Activated CD8-positive, alpha-beta memory T cell treated with anti-CD3 and anti-CD28 coated beads, Interleukin-2, amount 10 ng/mL, durations not matched to agents 7 days and 5 days (primary cell): ENCODE data around the gene ARMC9. TPM values are rescaled to one million over a fixed set of nuclear protein-coding genes. Genes with fewer than 3 reads are reported as not detected.

Source experiments
- ATAC-seq: fragments of 150-1000 bp; cut with Tn5 transposase; one replicate; pipeline ENCODE4 v1.10.0; 2021; ENCODE audit warnings: moderate library complexity
- CTCF ChIA-PET: fragments of 350-600 bp; sonication (Branson Sonifier 250); formaldehyde crosslinking; loops from one replicate; lab custom pipeline; 2021; ENCODE audit warnings: antibody characterized with exemption; lab: Charles Lee
- DNase-seq: peaks from one replicate; pipeline ENCODE4 v3.0.0-alpha.2; 2020
- H3K27ac Mint-ChIP-seq: one replicate; pipeline ENCODE4 v1.8.0; 2021; ENCODE audit warnings: mild to moderate bottlenecking, mixed read lengths
- H3K27me3 Mint-ChIP-seq: one replicate; pipeline ENCODE4 v1.8.0; 2021; ENCODE audit warnings: mixed read lengths
- H3K36me3 Mint-ChIP-seq: one replicate; pipeline ENCODE4 v1.8.0; 2021; ENCODE audit warnings: mild to moderate bottlenecking, mixed read lengths
- H3K4me1 Mint-ChIP-seq: one replicate; pipeline ENCODE4 v1.8.0; 2021; ENCODE audit warnings: mixed read lengths
- H3K4me3 Mint-ChIP-seq: one replicate; pipeline ENCODE4 v1.8.0; 2021; ENCODE audit warnings: mild to moderate bottlenecking, moderate library complexity, mixed read lengths
- H3K9me3 Mint-ChIP-seq: one replicate; pipeline ENCODE4 v1.8.0; 2022; ENCODE audit warnings: low read depth, mixed read lengths
- total RNA-seq, 2 experiments: library from RNA; stranded (reverse); gene quantifications; one replicate each; pipeline ENCODE4 v1.2.3, GENCODE V29; 2021

The ARMC9 gene
- total RNA-seq, 2 experiments from 2014 or later = 0.88 to 3.2 TPM

DNA sequence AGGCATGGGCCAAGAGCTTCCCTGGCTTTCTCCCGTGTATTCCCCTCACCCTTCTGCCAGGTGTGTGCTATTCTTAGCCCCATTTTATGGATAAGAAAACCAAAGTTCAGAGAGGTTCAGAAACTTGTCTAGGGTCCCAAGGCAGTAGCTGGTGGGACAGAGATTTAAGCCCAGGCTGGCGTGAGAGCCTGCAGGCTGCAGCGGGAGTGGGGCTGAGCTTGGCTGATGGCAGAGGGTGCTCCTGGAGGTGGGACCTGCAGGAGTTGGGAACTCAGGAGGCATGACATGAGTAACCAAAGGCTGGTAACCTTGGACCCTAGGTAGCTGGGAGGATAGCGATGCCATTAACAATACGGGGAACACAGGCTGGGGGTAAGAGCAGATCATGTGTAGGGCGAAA is 109.8 kb downstream of the ARMC9 start:
- Mint-ChIP-seq H3K27me3 (peaks cover 4% of the 10 kb centered on the region), H3K36me3 (no peaks in the 10 kb centered on the region), H3K4me3 (no peak overlapping the region), H3K4me1 (no peaks in the 10 kb centered on the region), H3K9me3 (no peaks in the 10 kb centered on the region), H3K27ac (no peak overlapping the region)
- no peak for ATAC-seq
- peak; percentile 22 for DNase-seq
- CTCF ChIA-PET = no interaction called here

DNA sequence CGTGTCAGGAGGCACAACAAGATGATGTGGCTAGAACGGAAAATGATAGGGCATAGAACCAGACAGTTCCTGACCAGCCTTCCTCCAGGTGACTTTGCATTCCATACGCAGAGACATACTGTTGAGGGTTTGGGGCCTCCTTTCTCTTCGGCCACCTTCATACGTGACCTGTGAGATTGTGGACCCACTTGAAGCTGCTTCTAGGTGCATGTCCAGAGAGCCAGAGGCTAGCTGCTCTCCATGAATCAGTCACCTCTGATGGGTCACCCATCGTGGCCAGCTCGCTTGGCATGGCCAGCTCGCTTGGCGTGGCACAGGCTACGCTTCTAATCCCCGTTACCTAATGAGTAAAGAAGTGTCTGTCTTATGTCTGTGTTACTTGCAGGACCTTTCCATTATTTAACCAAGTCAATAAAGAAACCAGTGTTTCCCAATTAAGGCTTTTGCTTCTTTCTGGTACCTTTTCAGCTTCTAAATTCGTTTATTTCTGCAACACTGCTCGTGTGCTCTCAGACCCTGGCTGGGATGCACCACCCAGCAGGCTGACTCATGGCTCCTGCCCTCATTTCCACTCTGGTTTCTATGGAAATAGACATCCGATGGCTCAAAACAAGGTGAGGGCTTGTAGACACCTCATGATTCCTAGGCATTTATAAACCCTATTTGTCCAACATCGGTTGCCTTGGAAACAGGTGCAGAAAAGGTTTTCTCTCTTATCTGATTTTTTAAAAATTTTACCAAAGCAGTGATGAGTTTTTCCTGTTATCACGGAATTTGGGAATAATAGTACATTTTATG is 110.4 kb downstream of the ARMC9 start:
- ATAC-seq (no peak), DNase-seq (peak; percentile 33)
- CTCF ChIA-PET = interaction anchor here (1.0 kb wide), 1 partner anchor 11 kb away, joined by 3 read pairs; no protein-coding TSS in a partner anchor
- Mint-ChIP-seq H3K36me3 (no peaks in the 10 kb centered on the region), H3K4me3 (no peak overlapping the region), H3K9me3 (no peaks in the 10 kb centered on the region), H3K4me1 (no peaks in the 10 kb centered on the region), H3K27ac (no peak overlapping the region), H3K27me3 (peaks cover 4% of the 10 kb centered on the region)

GRCh38 chr2:231312066-231312465 is 113.6 kb downstream of the ARMC9 start:
- H3K36me3 Mint-ChIP-seq = no peaks in the 10 kb centered on the region
- no peak overlapping the region for H3K4me3 Mint-ChIP-seq
- ATAC-seq = no peak

DNA sequence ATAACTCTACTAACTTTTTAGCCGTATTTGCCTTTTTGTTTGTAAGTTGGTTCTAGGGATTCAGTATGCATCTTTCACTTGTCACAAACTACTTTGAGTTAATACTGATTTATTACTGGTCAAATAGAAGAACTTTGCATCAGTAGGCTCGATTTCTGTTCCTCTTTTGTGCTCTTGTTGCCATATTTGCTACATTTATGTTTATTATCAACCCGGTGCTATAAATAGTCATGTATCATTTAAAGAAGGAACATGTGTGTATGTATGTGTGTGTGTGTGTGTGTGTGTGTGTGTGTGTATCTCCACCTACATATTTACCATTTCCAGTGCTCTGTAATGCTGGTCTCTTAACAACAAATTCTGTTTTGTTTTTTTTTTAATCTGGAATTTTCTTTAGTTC is 117.5 kb downstream of the ARMC9 start:
- Mint-ChIP-seq H3K9me3 (peaks cover 3% of the 10 kb centered on the region), H3K4me3 (no peak overlapping the region), H3K27ac (no peak overlapping the region), H3K27me3 (peaks cover 6% of the 10 kb centered on the region), H3K36me3 (peaks cover 3% of the 10 kb centered on the region), H3K4me1 (peaks cover 7% of the 10 kb centered on the region)
- no peak for ATAC-seq
- no peak for DNase-seq
- CTCF ChIA-PET = no interaction called here

More at GRCh38 chr2:231312066-231312465, 113.6 kb downstream of the ARMC9 start:
- Mint-ChIP-seq H3K27me3 (peaks cover 3% of the 10 kb centered on the region), H3K9me3 (no peaks in the 10 kb centered on the region), H3K27ac (no peak overlapping the region), H3K4me1 (no peaks in the 10 kb centered on the region)
- CTCF ChIA-PET = no interaction called here
- no peak for DNase-seq

DNA sequence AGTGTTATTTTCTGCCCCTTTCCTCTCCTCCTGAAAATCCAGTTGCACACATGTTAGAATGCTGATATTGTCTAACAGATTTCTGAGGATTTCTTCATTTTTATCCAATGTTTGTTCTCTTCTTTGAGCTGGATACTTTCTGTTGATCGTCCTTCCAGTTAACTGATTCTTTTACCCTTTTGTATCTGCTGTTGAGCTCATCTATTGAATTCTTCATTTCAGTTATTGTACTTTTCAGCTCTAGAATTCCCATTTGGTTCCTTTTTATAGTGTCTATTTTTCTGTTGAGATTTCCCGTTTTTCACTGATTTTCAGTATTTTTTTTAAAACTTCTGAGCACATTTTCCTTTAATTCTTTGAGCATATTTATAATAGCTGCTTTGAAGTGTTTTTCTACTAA is 119.1 kb downstream of the ARMC9 start:
- ATAC-seq (no peak), DNase-seq (no peak)
- Mint-ChIP-seq H3K36me3 (peaks cover 3% of the 10 kb centered on the region), H3K9me3 (peaks cover 3% of the 10 kb centered on the region), H3K27me3 (peaks cover 18% of the 10 kb centered on the region), H3K27ac (no peak overlapping the region), H3K4me1 (peaks cover 13% of the 10 kb centered on the region), H3K4me3 (no peak overlapping the region)
- CTCF ChIA-PET = no interaction called here

DNA sequence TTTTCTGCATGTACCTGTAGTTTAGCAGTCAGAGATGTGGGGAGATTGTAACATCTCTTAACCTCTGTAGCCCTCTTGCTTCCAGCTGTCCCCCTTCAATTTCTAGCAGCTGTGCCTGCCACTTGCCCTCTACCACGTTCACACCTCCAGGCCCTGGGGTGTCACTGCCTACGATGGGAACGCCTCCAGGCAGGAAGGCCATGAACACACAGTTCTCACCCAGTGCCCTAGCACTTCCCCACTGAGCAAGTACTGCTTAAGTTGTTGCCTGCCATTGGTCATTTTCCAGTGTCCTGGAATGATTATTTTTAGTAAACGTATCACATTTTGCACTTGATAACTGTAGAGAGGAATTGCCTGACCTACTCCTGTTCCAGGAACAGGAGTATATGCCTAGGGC is 120.0 kb downstream of the ARMC9 start:
- Mint-ChIP-seq H3K4me1 (peaks cover 13% of the 10 kb centered on the region), H3K9me3 (peaks cover 3% of the 10 kb centered on the region), H3K4me3 (no peak overlapping the region), H3K36me3 (peaks cover 3% of the 10 kb centered on the region), H3K27me3 (peaks cover 21% of the 10 kb centered on the region), H3K27ac (no peak overlapping the region)
- no peak for ATAC-seq
- CTCF ChIA-PET = no interaction called here
- no peak for DNase-seq

GRCh38 chr2:231318954-231319353 is 120.5 kb downstream of the ARMC9 start:
- H3K36me3 Mint-ChIP-seq = peaks cover 3% of the 10 kb centered on the region
- H3K4me1 Mint-ChIP-seq = peaks cover 13% of the 10 kb centered on the region
- DNase-seq (no peak), ATAC-seq (no peak)
- CTCF ChIA-PET = no interaction called here
- peaks cover 21% of the 10 kb centered on the region for H3K27me3 Mint-ChIP-seq
- H3K9me3 Mint-ChIP-seq = peaks cover 3% of the 10 kb centered on the region
- H3K4me3 Mint-ChIP-seq = no peak overlapping the region
- H3K27ac Mint-ChIP-seq = no peak overlapping the region

GRCh38 chr2:231319867-231320266 is 121.4 kb downstream of the ARMC9 start:
- ATAC-seq (no peak), DNase-seq (no peak)
- peaks cover 13% of the 10 kb centered on the region for H3K4me1 Mint-ChIP-seq
- peaks cover 18% of the 10 kb centered on the region for H3K27me3 Mint-ChIP-seq
- CTCF ChIA-PET = no interaction called here
- H3K4me3 Mint-ChIP-seq = no peak overlapping the region
- no peak overlapping the region for H3K27ac Mint-ChIP-seq
- H3K9me3 Mint-ChIP-seq = peaks cover 3% of the 10 kb centered on the region
- peaks cover 3% of the 10 kb centered on the region for H3K36me3 Mint-ChIP-seq

DNA sequence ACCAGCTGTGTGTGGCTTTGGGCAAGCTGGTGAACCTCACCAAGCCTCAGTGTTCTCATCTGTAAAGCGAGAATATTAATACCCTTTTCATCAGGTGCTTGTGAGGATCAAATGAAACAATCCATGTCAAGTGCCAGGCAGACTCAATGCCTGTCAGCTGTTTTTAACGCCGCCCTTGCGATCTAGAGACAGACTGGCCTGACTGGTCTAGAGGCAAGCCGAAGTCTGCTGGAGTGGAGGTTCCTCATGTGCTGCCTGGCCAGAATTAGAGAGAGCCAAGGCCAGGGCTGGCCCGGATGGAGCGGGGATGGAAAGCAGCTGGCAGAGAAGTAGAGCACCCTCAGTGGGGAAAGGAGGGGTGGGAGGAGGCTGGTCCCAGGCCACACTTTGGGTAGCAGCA is 122.6 kb downstream of the ARMC9 start:
- Mint-ChIP-seq H3K27ac (no peak overlapping the region), H3K27me3 (peaks cover 18% of the 10 kb centered on the region), H3K9me3 (peaks cover 3% of the 10 kb centered on the region), H3K36me3 (peaks cover 3% of the 10 kb centered on the region), H3K4me1 (peaks cover 13% of the 10 kb centered on the region), H3K4me3 (no peak overlapping the region)
- CTCF ChIA-PET = no interaction called here
- ATAC-seq (no peak), DNase-seq (no peak)

DNA sequence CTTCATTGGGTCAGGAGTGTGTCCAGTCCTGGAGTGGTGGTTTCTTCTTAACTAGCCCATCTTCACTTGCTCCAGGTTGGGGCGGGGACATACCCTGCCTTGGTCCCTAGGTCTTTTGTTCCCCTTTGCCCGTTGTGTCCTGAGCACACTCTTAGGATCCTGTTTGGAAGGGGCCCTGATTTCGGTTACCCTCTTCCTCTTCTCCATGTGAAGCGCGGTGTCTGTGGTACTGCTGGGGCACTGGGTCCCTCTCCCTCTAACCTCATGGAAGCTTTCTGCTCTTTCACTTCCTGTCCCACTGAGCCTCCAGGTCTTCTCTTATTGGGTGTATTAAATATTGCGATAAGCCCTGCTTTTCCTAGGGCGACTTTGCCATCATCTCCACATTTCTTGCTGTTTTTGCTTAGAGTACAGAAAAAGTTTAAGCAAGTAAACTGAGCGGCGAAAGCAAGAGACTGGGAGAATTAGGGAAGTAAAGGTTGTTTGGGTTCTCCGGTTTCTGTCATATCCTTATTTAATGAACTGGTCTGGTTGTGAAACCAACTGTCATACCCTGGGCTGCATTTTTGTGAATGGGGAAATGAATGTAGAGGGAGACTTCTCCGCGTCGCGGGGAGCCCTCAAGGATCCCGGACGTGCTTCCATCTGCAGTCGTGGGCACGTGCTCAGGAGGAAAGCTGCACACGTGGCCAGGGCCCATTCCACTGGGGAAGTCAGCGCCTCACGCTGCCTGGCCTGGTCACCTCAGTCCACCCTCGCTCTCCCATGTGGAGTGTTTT is 123.3 kb downstream of the ARMC9 start:
- DNase-seq (no peak), ATAC-seq (peak; percentile 16)
- Mint-ChIP-seq H3K27me3 (peaks cover 18% of the 10 kb centered on the region), H3K27ac (peak overlapping the region; percentile 25), H3K4me1 (peaks cover 13% of the 10 kb centered on the region), H3K9me3 (peaks cover 3% of the 10 kb centered on the region), H3K4me3 (no peak overlapping the region), H3K36me3 (peaks cover 3% of the 10 kb centered on the region)
- CTCF ChIA-PET = interaction anchor here (0.7 to 1.6 kb wide), 2 partner anchors 25 to 84 kb away, joined by 3 read pairs; no protein-coding TSS in a partner anchor

DNA sequence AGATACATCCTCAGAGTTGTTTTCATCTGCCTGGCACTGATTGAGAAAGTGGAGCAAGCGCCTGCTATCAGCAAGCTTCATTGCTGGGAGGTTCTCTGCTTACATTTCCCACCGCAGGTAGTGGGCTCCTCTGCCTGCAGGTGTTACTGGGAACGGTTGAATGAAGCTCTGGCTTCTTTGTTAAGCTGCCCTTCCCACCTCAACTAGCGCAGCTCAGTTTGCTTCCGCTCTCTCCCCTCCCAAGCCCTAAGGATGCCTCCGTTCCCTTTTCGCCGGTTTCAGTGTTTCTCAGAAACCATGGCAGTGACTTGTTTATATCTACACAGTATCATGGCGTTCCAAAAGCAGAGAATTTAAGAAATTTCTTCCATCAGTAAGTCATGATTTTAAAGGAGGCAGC is 124.9 kb downstream of the ARMC9 start:
- Mint-ChIP-seq H3K9me3 (no peaks in the 10 kb centered on the region), H3K27me3 (peaks cover 15% of the 10 kb centered on the region), H3K36me3 (no peaks in the 10 kb centered on the region), H3K27ac (no peak overlapping the region), H3K4me3 (no peak overlapping the region), H3K4me1 (peaks cover 13% of the 10 kb centered on the region)
- CTCF ChIA-PET = interaction anchor here (1.6 kb wide), 2 partner anchors 26 to 78 kb away, joined by 3 read pairs; no protein-coding TSS in a partner anchor
- ATAC-seq = no peak
- DNase-seq = no peak

GRCh38 chr2:231325826-231326225 is 127.4 kb downstream of the ARMC9 start:
- Mint-ChIP-seq H3K36me3 (no peaks in the 10 kb centered on the region), H3K27me3 (peaks cover 17% of the 10 kb centered on the region), H3K4me3 (no peak overlapping the region), H3K27ac (no peak overlapping the region), H3K9me3 (no peaks in the 10 kb centered on the region), H3K4me1 (peaks cover 6% of the 10 kb centered on the region)
- ATAC-seq (no peak), DNase-seq (no peak)
- CTCF ChIA-PET = interaction anchor here (0.9 kb wide), 1 partner anchor 126 kb away, joined by 5 read pairs; no protein-coding TSS in a partner anchor

DNA sequence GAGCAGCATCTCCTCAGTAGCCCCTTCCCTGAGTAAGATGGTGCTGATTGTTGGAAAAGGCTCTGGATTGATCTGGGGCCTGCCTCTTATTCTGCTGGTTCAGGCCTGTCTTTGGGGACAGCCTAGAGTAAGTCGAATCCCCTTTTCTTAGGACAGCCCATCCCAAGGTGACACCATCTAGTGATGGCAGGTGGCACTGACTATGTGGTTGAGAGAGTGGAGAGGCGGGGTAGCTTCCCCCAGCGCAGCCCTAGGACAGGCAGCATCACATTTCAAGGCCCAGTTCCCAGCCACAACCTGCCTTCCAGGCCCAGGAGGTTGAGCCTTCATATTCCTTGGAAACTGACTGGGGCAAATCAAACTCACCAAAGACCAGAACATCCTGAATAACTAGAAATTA is 128.0 kb downstream of the ARMC9 start:
- CTCF ChIA-PET = interaction anchor here (0.9 kb wide), 1 partner anchor 126 kb away, joined by 5 read pairs; no protein-coding TSS in a partner anchor
- no peak for DNase-seq
- no peak for ATAC-seq

More for the DNA sequence above, 128.0 kb downstream of the ARMC9 start:
- no peaks in the 10 kb centered on the region for H3K9me3 Mint-ChIP-seq
- H3K27ac Mint-ChIP-seq = no peak overlapping the region
- no peak overlapping the region for H3K4me3 Mint-ChIP-seq
- no peaks in the 10 kb centered on the region for H3K36me3 Mint-ChIP-seq
- H3K27me3 Mint-ChIP-seq = peaks cover 15% of the 10 kb centered on the region
- H3K4me1 Mint-ChIP-seq = peaks cover 6% of the 10 kb centered on the region
